Lung microvascular endothelial cell (primary cell): ENCODE measurements around the gene FAM13C. TPM values are rescaled to one million over a fixed set of nuclear protein-coding genes. Genes with fewer than 3 reads are reported as not detected.

Source experiments
- DNase-seq, 2 donors: peaks; one replicate each; pipeline versions ENCODE4 v3.0.0 to v3.0.0-alpha.2; 2010; ENCODE audit warnings: low read depth in 2 of 2
- total RNA-seq: library from RNA; depleted of rRNA; stranded (reverse); fragments of >200 nt; gene quantifications from 2 replicates; pipeline ENCODE4 v1.2.1, GENCODE V29; 2014

FAM13C gene
- total RNA-seq, 1 donor from 2014 or later = 0.20 TPM

DNA sequence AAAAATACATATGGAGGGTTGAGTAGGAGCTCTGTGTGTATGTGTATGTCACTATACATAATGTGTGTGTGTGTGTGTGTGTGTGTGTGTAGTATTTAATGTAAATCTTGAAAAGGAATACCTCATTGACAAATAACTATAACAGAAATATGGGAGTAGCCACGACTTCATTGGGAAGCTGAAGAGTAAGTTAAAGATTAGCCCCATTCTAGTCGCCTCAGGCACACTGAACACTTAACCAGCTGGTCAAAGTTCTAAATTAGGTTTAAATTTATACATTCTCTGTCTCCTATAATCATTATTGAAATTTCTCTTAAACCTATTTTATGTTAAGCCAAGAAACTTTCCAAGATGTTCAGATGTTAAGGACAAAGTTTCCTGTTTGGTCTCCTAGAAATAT lies 45.3 kb downstream of the FAM13C start:
- DNase-seq = no peak

DNA sequence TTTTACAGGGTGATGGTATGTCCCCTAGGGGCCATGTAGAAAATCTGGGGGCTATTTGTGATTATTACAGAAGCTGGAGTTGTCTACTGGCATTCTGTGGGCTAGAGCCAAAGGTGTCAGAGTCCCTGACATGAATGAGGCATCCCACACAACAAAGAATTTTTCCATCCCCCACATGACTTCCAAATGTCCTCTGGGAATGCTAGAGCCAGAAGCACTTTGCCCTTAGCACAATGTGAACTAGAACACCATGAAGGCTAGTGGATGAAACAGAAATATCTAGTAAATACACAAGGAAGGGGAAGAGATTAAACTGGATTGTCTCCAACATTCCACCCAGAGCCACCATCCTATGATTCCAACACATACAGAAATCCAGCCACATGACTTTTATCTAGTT lies 46.9 kb downstream of the FAM13C start:
- peak in 1 of 2 donors; percentile 13 for DNase-seq

DNA sequence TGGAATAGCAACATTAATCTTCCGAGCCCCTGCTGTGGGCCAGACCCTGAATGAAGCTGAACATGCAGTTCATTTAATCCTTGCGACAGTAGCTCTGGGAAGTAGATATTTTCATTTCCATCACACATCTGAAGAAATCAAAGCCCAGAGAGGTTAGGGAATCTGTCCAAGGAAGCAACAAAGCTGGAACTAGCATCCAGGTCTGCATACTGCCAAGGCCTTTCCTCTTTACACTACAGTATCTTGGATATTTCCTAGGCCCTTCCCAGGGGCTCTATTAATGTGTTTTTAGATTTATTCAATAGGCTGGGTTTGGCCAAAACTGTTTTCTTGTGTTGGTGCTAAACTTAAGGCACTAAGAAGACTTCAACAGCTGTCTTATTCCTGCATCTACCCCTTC lies 48.1 kb downstream of the FAM13C start:
- no peak for DNase-seq

DNA sequence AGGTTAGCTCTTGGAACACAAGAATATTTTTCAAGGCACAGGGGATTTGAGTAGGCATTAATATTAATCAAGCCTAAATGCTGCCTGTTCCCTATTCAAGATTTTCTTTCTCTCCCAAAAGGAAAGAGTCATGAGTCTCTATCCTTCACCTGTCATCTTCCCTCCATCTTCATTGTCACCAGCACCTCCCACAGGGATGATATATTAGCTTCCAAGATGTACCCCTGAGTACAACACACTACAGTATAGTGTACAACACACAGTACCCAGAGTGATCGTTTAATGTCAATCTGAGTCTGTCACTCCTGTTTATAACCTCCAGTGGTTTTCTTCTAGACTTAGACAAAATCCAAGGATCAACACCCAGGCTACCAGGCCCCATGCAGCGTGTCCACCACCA lies 50.1 kb downstream of the FAM13C start:
- no peak for DNase-seq

DNA sequence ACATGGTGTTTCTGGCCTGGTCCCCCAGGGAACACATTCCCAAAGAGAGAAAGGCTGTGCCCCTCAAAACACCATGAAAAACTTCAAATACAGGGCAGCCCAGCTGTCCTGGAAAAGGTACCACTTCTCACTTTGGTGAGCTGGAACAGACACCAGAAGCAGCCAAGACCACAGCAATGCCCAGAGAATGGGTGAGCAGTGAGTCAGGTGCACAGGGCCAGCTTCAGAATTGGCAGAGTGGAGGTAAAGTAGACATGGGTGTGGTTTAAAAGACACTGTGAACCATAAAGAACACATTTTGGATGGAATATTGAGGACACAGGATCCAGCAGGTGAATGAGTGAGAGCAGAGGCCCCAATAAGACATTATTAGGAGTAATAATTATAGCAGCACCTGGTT lies 51.3 kb downstream of the FAM13C start:
- DNase-seq = no peak

DNA sequence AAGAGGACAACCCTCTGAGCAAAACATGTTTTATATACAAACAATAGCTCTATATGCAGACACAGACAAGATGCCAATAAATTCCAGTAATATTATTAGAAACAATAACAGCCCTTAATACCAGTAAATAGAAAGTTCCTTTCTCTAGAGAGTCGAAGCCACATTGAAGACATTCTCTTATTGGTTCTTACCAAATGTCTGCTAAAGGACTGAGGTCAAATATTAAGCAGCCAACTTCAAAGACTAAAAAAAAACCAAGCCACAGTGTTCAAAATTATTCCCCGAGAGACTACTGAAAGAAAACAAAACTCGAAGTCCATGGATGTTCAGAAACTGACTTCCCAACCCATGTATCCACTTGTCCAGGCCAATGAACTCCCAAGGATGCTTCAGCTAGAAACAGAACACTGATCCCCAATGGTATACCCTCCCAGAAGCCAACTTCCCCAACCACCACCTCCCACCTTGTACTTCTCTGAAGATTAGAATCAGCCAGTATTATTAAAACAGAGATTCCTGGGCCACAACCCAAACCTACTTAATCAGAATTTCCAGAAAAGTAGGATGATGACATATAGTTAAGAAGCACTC lies 51.9 kb downstream of the FAM13C start:
- DNase-seq = no peak

DNA sequence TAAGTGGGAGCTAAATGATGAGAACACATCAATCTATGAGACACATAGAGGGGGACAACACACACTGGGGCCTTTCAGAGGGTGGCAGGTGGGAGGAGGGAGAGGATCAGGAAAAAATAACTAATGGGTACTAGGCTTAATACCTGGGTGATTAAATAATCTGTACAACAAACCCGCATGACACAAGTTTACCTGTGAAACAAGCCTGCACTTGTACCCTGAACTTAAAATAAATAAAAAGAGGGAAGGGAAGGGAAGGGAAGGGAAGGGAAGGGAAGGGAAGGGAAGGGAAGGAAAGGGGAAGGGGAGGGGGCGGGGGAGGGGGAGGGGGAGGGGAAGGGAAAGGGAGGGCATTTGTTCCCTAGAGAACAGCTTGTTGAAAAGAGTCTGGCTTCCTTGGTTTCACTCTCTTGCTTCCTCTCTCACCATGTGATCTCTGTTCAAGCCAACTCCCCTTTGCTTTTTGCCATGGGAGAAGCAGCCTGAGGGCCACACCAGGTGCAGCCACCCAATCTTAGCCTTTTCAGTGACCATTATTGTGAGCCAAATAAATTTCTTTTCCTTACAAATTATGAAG lies 57.7 kb downstream of the FAM13C start:
- DNase-seq = no peak

DNA sequence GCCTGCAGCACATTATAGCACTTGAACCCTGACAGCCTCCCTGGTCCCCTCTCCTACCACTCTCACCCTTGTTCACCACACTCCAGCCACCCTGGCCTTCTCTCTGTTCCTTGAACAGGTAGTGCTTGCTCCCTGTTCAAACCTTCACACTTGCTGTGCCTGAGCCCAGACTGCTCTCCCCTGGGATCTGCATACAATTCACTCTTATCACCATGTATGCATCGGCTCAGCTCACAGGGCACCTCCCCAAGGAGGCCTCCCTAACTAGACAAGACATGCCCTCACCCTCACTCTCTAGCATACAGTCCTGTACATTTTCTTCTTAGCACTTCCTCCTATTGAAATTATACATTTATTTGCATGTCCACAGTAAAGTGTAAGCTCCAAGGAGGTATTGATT lies 59.3 kb downstream of the FAM13C start:
- DNase-seq = no peak

DNA sequence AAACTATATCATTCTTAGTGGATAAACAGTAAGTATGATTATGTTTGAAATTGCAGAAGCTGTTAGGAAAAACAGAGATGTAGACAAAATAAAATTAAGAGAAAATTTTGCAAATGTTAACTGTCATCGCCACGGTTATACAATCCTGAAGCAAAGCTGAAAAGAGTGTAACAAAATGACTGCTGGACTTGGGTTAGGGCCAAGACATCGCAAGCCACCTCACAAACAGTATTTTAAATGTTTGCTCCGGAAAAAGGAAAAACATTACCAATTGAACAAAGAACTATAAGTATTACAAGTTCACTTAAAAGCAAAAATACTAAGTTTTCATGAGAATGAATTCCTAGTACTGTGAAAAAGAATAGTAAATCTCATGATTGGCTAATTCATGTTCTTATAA lies 60.0 kb downstream of the FAM13C start:
- DNase-seq = no peak

DNA sequence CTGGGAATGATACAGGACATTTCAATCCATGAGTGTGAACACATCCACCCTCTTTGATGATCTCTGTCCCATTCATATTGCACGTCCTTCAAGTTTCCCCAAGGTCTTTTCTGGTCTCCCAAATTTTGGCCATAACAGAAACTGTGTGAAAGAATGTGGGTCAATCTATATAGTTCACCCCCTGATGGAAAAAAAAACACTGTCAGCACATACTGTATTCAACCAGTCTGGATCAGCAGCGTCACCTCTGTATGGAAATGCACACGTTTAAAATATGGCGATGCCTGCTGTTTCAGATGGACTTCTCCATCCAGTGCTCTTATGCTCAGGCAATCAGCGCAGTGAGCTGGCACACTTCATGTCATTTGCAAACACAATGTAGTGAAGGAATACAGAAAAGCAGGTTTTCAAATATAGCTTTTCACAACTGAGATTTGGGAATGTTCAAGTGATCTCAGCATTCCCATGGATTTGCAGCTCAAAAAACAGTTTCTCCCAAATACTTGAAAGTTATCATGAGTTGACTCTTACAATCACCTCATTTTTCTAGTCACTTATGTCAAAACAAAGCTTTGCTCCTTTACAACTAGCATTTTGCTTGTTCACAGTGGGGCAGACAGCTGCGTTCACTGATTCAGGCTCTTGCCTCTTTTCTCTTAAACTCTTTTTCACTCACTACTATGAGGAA lies 61.1 kb downstream of the FAM13C start:
- DNase-seq = no peak

DNA sequence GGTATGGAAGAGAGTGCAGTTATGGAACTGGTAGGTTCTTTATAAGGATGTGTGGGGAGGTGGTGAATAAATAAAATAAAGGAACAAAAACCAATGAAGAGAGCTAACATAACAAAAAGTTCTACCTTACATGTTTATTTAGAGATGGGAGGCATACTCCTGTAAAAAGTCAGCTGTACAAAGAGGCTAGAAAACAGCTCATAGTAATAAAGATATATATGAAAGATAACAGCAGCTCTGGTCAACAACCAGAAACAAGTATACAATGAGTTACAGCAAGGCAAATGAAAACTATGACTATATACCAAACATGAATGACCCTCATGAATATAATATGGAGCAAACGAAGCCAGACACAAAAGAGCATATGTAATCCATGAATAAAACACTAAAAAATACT lies 62.0 kb downstream of the FAM13C start:
- DNase-seq = no peak

DNA sequence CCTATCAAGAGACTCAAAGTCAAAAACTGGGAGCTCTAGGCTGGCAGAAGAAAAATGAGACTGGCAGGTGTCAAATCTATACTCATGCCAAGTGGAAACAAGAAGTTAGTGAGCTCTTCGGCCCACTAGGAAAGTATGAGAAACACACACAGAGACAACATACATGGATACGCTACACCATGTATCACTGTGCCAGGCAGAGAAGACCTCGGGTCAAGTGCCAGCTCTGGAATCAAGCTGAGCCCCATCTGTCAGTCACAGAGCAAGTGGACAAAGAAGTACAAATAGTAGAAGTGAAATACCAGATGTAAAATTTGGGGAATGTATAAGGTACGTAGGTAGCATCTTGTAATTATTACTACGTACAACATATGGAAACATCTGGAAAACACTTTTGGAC lies 62.4 kb downstream of the FAM13C start:
- DNase-seq = no peak

DNA sequence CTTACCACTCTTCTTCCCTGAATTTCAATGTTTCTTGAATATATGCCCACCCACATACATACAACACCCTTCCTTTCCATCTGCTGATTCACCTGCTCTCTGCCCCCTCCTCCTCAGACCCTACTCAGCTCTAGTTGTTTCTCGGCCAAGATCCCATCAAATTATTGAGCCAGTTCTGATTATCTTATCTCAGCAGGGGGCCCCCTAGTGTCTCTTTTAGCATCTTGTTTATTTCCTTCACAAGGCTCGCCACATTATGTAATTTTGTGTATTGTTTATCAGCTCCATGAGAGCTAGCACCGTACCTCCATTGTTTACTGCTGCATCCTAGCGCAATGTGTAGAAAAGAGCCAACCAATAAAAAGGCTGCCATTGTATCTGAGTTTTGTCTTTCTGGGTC lies 71.9 kb downstream of the FAM13C start:
- no peak for DNase-seq

DNA sequence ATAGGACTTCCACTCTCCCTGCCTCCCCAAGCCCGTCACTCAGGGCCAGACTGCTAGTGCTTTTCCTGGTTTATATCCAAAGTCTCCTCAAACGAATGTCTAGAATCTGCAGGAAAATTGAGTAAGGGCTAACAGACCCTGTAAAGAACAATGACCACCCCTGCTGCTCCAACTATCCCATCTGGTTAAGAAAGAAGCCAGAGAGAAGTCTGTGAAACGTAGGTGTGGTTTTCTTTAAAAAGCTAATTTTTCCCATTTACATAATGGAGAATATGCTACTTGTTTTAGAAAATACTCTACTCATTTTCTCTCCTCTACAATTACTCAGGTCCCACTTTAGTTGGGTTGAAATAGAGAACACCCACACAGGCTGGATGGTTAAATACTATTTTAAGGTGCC lies 72.5 kb downstream of the FAM13C start:
- no peak for DNase-seq

DNA sequence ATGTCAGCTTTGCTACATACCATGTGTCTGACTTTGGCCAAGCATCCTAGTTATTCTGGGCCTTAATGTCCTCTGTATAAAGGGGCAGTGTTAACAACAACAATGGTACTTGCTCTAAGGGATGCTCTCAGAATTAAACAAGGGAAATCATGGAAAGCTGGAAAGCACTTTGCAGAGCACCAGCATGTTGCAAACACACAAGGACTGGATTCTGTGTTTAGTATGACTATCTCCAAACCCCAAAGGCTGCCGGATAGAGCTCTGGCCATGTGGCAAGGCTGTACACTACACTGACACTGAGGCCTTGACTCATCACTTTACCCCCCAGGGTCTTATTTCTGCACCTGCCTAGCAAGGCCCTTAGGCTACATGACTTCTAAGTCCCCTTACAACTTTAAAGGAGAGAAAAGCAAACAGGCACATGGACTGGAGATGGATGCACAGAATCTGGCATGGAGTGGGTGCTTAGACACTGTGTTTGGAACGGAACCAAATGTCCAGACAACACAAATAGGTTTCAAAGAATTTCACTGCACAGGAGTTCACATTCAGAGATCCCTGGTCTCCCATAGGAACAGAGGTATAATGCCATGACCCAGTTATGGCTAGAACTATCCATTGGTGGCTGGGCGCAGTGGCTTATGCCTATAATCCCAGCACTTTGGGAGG lies 74.6 kb downstream of the FAM13C start:
- no peak for DNase-seq

DNA sequence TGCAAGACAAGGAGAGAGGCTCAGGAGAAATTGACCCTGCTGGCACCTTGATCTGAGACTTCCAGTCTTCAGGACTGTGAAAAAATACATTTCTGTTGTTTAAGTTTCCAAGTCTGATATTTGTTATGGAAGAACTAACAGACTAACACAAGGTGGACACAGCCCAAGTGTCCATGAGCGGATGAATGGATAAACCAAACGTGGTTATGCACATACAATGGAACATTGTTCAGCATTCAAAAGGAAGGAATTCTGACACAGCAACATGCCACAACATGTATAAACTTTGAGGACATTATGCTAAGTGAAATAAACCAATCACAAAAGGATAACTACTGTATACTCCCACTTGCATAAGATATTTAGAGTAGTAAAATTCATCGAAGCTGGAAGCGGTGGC lies 76.5 kb downstream of the FAM13C start:
- DNase-seq = no peak

DNA sequence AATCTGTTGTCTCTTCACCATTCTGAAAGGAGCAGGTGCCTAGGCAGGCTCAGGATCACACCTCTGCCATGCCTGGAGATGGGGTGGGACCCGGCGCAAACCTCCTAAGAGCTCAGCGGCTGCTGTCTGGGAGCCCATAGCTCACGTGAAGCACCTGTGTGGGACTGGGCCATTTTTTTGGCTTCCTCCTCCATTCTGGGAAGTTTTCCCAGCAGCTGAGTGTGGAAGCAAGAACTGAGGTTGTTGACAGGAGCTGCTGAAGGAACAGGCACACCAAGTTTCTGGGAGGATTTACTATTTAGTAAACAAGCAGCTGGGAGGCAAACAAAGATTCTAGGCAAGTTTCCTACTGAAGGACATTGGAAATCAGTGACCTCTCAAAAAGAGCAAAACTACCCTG lies 77.3 kb downstream of the FAM13C start:
- DNase-seq = no peak

DNA sequence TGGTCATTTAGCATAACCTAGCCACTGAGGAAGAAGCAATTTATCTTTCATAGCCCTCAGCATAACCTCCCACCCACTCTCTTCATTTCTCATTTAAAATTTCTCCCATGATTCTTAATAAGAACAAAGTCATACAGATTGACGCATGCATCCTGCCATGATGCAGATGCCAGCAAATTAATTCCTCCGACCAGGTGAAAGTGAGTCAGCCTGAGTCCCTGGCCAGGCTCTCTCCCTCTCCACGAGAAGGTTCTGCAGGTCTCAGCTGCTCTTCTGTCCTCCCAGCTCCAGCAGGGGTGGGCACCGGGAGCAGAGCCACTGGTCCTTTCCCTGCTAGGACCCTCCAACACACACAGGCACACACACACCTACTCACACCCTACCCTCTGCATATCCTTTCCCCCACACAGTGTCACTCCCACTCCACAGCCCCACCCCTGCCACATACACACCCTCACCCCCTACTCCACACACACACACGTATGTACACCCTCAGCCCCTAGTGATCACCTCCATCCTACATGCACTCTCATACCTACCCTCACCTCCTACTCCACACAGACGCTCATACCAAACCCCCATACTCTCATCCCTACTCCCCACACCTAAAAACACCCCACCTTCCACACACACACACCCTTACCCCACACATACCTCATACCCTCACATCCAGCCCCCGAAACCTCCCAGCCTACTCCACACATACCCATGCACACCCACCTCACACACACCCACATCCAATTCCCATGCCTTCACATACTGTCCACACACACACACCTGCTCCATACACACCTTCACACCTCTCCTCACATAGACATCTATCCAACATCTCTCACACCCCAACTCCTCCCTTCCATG lies 78.0 kb downstream of the FAM13C start:
- no peak for DNase-seq

DNA sequence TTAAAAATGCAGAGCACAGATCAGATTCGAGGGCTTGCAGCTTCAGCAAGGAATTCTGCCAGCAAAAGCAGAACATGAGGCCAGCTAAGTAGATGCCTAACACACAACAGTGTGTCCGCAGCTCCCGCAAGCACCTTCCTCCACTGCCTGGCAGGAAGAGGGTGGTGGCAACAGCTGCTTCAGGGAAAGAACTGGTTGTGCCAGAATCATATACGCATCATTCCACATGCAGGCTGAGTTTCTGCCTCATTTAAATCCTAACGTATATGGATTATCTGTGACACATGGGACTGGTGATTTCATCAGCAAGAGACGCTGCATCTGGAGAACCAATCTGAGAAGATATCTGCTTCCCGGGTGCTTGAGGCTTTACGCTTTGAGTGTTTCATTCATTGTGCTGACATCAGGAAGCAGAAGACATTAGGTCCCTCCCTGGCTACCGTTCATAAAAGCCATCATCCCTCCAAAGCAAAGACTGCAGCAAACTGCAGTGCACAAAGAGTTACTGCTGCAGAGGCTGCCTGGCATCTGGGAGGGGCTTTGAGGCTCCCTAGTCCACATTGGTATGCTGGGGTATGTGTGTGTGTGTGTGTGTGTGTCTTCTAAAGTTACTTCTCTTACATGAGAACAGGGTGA lies 78.8 kb downstream of the FAM13C start:
- no peak for DNase-seq

DNA sequence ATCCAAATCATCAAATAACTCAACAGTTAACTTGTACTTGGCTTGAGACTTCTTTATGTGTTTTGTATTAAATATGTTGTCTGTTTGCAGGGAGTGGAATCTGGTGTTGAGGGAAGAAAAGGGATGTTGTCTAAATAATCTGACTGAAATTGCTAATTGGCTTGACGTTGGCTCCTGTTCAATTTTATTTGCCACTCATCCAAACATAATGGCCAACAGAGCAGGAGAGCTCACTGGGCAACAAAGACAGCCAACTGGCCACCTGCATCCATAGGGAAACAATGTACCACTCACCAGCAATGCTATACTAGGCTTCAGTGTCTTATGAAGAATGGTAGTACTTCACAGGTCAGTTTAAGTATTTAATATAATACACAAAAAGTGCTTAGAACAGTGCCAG lies 80.5 kb downstream of the FAM13C start:
- DNase-seq = no peak

DNA sequence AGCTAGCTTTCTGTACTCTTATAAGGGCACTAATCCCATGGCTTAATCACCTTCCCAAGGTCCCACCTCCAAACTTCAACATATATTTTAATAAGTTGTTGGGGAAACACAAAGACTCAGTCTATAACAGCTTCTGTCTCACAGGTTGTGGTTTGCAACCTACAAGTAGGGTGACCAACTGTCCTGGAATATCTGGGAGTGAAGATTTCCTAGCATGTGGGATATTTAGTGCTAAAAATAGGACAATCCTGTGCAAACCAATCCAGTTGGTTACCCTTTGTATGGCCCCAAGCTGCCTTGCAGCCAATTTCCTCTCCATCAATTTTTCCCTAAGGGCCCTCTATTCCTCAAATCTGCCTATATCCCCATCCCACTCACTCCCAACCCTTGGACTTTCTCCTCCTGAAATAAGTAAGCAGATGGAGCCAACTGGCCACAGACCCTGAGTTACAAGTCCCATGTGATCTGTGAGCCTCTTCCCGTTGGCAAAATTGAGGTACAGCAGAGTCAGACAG lies 82.3 kb downstream of the FAM13C start:
- no peak for DNase-seq
